SK-N-SH (cell line): ENCODE data around the gene SERINC2. TPM values are rescaled to one million over a fixed set of nuclear protein-coding genes. Genes with fewer than 3 reads are reported as not detected.
A peak's percentile ranks its signal among the peaks of the same experiment; 100 is the strongest.

Source experiments
- CTCF ChIA-PET: fragments of 300-600, 350-600 bp; formaldehyde crosslinking; extraction: SDS; loops from one replicate; lab custom pipeline; 2021; lab: Yijun Ruan, JAX
- POLR2A ChIA-PET: fragments of 350-600 bp; sonication (Branson Sonifier 250); formaldehyde crosslinking; extraction: SDS; loops from one replicate; lab custom pipeline; 2020; ENCODE audit warnings: antibody characterized with exemption, inconsistent platforms; lab: Yijun Ruan, JAX
- DNase-seq: peaks from one replicate; pipeline ENCODE4 v3.0.0; 2012
- H2AFZ ChIP-seq: fragments of 200-600 bp; sonication (generic); 2 replicates; pipeline ENCODE4 v1.8.1; 2016; ENCODE audit warnings: antibody characterized with exemption, mild to moderate bottlenecking, low read depth
- H3F3A ChIP-seq: fragments of 200-600 bp; sonication (generic); replicated peaks from 2 replicates; pipeline ENCODE3; 2016; ENCODE audit warnings: antibody characterized with exemption, mild to moderate bottlenecking; ENCODE audit not compliant: insufficient read depth
- H3K27ac ChIP-seq, 2 experiments: fragments of 200-500 bp in 1 of 2; fragments of 200-600 bp in 1 of 2; sonication (Bioruptor generic) in 1 of 2; sonication (generic), shearing (Covaris generic) in 1 of 2; 2 replicates each; pipeline versions ENCODE4 v1.5.1 to v1.6.1; 2014 to 2016; ENCODE audit warnings: low read depth in 2 of 2, inconsistent platforms in 1 of 2, low read length in 1 of 2, mild to moderate bottlenecking in 1 of 2, mixed read lengths in 1 of 2
- H3K27me3 ChIP-seq: fragments of 200-600 bp; sonication (generic), shearing (Covaris generic); 2 replicates; pipeline ENCODE4 v1.6.1; 2016; ENCODE audit warnings: mixed run types; ENCODE audit not compliant: insufficient read depth
- H3K36me3 ChIP-seq, 2 experiments: fragments of 200-500 bp in 1 of 2; fragments of 200-600 bp in 1 of 2; sonication (Bioruptor generic) in 1 of 2; sonication (generic) in 1 of 2; replicated peaks in 1 of 2; 2 replicates each; pipeline versions ENCODE3 to v1.5.1; 2014 to 2016; ENCODE audit warnings: low read length in 1 of 2, mild to moderate bottlenecking in 1 of 2; ENCODE audit not compliant: insufficient read depth in 2 of 2, control insufficient read depth in 1 of 2
- H3K4me1 ChIP-seq, 2 experiments: fragments of 200-500 bp in 1 of 2; fragments of 200-600 bp in 1 of 2; sonication (Bioruptor generic) in 1 of 2; sonication (generic), shearing (Covaris generic) in 1 of 2; 2 replicates each; pipeline versions ENCODE4 v1.5.1 to v1.6.1; 2014 to 2016; ENCODE audit warnings: low read depth in 1 of 2, low read length in 1 of 2, mixed run types in 1 of 2; ENCODE audit not compliant: insufficient read depth in 2 of 2, control insufficient read depth in 1 of 2
- H3K4me2 ChIP-seq: fragments of 200-600 bp; sonication (generic), shearing (Covaris generic); 2 replicates; pipeline ENCODE4 v1.6.1; 2017; ENCODE audit warnings: mixed run types
- H3K4me3 ChIP-seq, 2 experiments: fragments of 200-500 bp in 1 of 2; fragments of 200-600 bp in 1 of 2; sonication (Bioruptor generic) in 1 of 2; sonication (generic), shearing (Covaris generic) in 1 of 2; 2 replicates each; pipeline versions ENCODE4 v1.5.1 to v1.8.1; 2014 to 2016; ENCODE audit warnings: low read depth in 2 of 2, inconsistent platforms in 1 of 2, low read length in 1 of 2, mild to moderate bottlenecking in 1 of 2, mixed read lengths in 1 of 2, moderate library complexity in 1 of 2
- H3K79me2 ChIP-seq: fragments of 200-600 bp; sonication (generic); 2 replicates; pipeline ENCODE4 v1.8.1; 2017; ENCODE audit warnings: mild to moderate bottlenecking; ENCODE audit not compliant: insufficient read depth
- H3K9ac ChIP-seq: fragments of 200-600 bp; sonication (generic); 2 replicates; pipeline ENCODE4 v1.6.1; 2017; ENCODE audit warnings: mixed run types
- H3K9me2 ChIP-seq: fragments of 200-600 bp; sonication (generic); 2 replicates; pipeline ENCODE4 v1.6.1; 2017; ENCODE audit warnings: mixed run types
- H3K9me3 ChIP-seq: fragments of 200-600 bp; sonication (generic); 2 replicates; pipeline ENCODE4 v1.6.1; 2017; ENCODE audit warnings: mixed run types, mild to moderate bottlenecking, moderate library complexity
- H4K20me1 ChIP-seq: fragments of 200-600 bp; sonication (generic); 2 replicates; pipeline ENCODE4 v1.6.1; 2017; ENCODE audit warnings: mild to moderate bottlenecking, mixed run types; ENCODE audit not compliant: insufficient read depth
- ELF1 ChIP-seq: IDR thresholded peaks from 2 replicates; pipeline ENCODE4 v1.4.0; 2012
- EP300 ChIP-seq, 2 experiments: IDR thresholded peaks; 2 replicates each; pipeline versions ENCODE4 v1.4.0 to v1.6.1; 2012; ENCODE audit warnings: borderline replicate concordance in 1 of 2, low read depth in 1 of 2, low read length in 1 of 2
- FOXM1 ChIP-seq: IDR thresholded peaks from 2 replicates; pipeline ENCODE4 v1.4.0; 2012; ENCODE audit warnings: low read depth, mild to moderate bottlenecking
- IRF3 ChIP-seq: fragments of 150-350 bp; IDR thresholded peaks from 2 replicates; pipeline ENCODE4 v1.6.1; 2016; ENCODE audit warnings: mild to moderate bottlenecking, low read depth, low read length
- JUND ChIP-seq: IDR thresholded peaks from 2 replicates; pipeline ENCODE4 v1.4.0; 2012
- MEF2A ChIP-seq: IDR thresholded peaks from 2 replicates; pipeline ENCODE4 v1.4.0; 2012; ENCODE audit warnings: low read depth, borderline replicate concordance
- NRF1 ChIP-seq: IDR thresholded peaks from 2 replicates; pipeline ENCODE4 v1.6.1; 2012; ENCODE audit warnings: low read depth, mild to moderate bottlenecking, low read length
- PBX3 ChIP-seq: IDR thresholded peaks from 2 replicates; pipeline ENCODE4; 2012
- POLR2AphosphoS5 ChIP-seq: IDR thresholded peaks from 2 replicates; pipeline ENCODE4 v1.6.1; 2012; ENCODE audit warnings: low read depth, low read length
- RAD21 ChIP-seq: IDR thresholded peaks from 2 replicates; pipeline ENCODE4 v1.6.1; 2012; ENCODE audit warnings: mild to moderate bottlenecking, low read length
- RCOR1 ChIP-seq: fragments of 150-350 bp; IDR thresholded peaks from 2 replicates; pipeline ENCODE4 v1.6.1; 2017; ENCODE audit warnings: antibody characterized with exemption, low read length
- RXRA ChIP-seq: IDR thresholded peaks from 2 replicates; pipeline ENCODE4 v1.4.0; 2012; ENCODE audit warnings: low read depth, mild to moderate bottlenecking, borderline replicate concordance
- USF1 ChIP-seq: IDR thresholded peaks from 2 replicates; pipeline ENCODE4 v1.4.0; 2012; ENCODE audit warnings: low read depth, borderline replicate concordance
- USF2 ChIP-seq: fragments of 150-350 bp; IDR thresholded peaks from 2 replicates; pipeline ENCODE4 v1.6.1; 2017; ENCODE audit warnings: antibody characterized with exemption, low read length, low read depth, borderline replicate concordance
- YY1 ChIP-seq: IDR thresholded peaks from 2 replicates; pipeline ENCODE4 v1.4.0; 2012; ENCODE audit warnings: low read depth, mild to moderate bottlenecking
- WGBS: methylation state at CpG from one replicate; pipeline ENCODE4 v1.1.6; 2017; ENCODE audit warnings: low lambda C conversion rate; 5-methylcytosine and 5-hydroxymethylcytosine counted together
- polyA plus RNA-seq, 3 experiments: library from polyadenylated mRNA; depleted of rRNA; stranded (reverse); fragments of >200 nt; gene quantifications; 2 replicates each; pipeline ENCODE4 v1.2.3, GENCODE V29; 2012

SERINC2 gene
- polyA plus RNA-seq, 1 of the 3 experiments (the other 2 are of a cell fraction) = 22.2 TPM

- peak; percentile 34; the same call in 1 of the 2 replicates for TF ChIP-seq PBX3
Measured at GRCh38 chr1:31376375-31377134, 36.5 kb upstream of the SERINC2 start (continued).

GRCh38 chr1:31377364-31377863 is 35.6 kb upstream of the SERINC2 start:
- CTCF ChIA-PET = interaction anchor here (3.2 to 12.3 kb wide), 2 partner anchors 17 to 194 kb away, joined by 16 to 88 read pairs; no protein-coding TSS in a partner anchor
- Histone ChIP-seq H3K4me1 (peaks cover 0 to 37% of the 10 kb centered on the region in 2 experiments; a peak in 1 of 4 replicates), H3K4me3 (no peak overlapping the region), H3K27me3 (no peaks in the 10 kb centered on the region), H3K9ac (no peak overlapping the region), H3F3A (no peaks in the 10 kb centered on the region), H3K79me2 (no peaks in the 10 kb centered on the region), H4K20me1 (no peaks in the 10 kb centered on the region), H3K36me3 (no peaks in the 10 kb centered on the region), H3K9me3 (no peaks in the 10 kb centered on the region), H3K27ac (peak overlapping the region; percentile 33 to 81; a peak in 3 of 4 replicates), H2AFZ (peak overlapping the region; percentile 42; the same call in 1 of the 2 replicates), H3K9me2 (no peaks in the 10 kb centered on the region)
- 97% methylated on average over 3 of the region's 3 CpGs for WGBS
- no peak for DNase-seq
- POLR2A ChIA-PET = interaction anchor here (0.6 kb wide), 1 partner anchor 18 kb away, joined by 4 read pairs; no protein-coding TSS in a partner anchor
- TF ChIP-seq RAD21 = no peak
- no peak for TF ChIP-seq RCOR1
- no peak for TF ChIP-seq NRF1
- TF ChIP-seq IRF3 = no peak
- no peak for TF ChIP-seq YY1
- TF ChIP-seq FOXM1 = no peak
- no peak for TF ChIP-seq JUND
- no peak for TF ChIP-seq RXRA
- no peak for TF ChIP-seq USF1
- no peak for TF ChIP-seq MEF2A
- no peak for TF ChIP-seq EP300 (IDR thresholded peaks at IDR 0.05; ENCODE audit: borderline replicate concordance in 1 of 2, low read depth in 1 of 2, low read length in 1 of 2)
- no peak for TF ChIP-seq POLR2AphosphoS5
- TF ChIP-seq USF2 = no peak
- TF ChIP-seq ELF1 = no peak
- TF ChIP-seq, all 33 proteins: peak for 0
- no peak overlapping the region for H3K4me2 ChIP-seq
